HG03439 (cell line): ENCODE measurements around the gene EIF5AL1.
"Not testable (repeated sequence)": the region's sequence is repeated elsewhere in the genome, so short reads cannot be mapped to it uniquely, and the experiment has no call there.

ENCODE experiments used
- ATAC-seq: cut with Tn5 transposase; IDR thresholded peaks from one replicate; pipeline ENCODE4 v1.9.1; 2021; ENCODE audit warnings: mild to moderate bottlenecking, moderate library complexity; ENCODE audit not compliant: unreplicated experiment

The EIF5AL1 gene

DNA sequence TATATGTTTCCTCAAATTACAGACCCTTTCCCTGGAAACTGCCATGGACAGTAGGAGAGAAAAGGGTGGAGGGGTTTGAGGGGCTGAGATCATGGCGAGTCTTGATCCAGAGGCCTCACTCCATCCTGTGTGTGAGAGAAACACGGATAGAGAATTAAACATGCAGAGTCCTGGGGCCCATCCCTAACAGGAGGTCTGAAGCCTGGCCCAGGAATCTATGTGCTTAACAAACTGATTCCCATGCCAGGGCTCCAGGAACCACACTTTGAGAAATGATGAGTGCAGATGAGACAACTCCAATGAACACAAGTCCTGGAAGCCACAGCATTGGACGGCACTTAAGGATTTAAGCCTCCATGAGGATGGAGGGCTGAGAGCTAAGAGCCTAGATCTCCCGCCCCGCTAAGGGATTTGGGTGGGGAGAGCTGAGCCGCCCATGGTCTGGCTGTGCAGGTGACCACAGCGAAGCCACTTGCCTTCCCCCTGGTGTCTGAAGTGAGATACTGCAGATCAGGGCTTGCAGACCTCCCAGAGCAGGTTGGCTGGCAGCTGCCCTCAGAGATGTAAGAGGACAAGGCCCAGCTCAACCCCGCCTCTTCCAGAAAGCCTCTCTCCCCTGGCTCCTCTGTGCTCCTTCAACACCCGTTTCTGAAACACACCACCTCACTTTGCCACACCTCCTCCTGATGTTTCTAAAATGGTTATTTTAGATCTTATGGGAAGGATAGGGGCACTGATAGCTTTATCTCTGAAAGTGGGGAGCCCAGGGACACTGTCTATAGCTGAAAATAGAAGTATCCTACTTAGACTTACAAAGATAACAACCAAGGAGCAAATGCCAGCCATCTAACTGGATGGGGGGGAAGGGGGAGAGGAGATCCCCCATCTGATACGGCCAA is 24.8 kb upstream of the EIF5AL1 start:
- peak; percentile 73 for ATAC-seq

- no peak for ATAC-seq
These were observed 24.0 kb upstream of the EIF5AL1 start for GRCh38 chr10:79488336-79488735.

- ATAC-seq = no peak
These were observed 23.5 kb upstream of the EIF5AL1 start for GRCh38 chr10:79488870-79489269.

GRCh38 chr10:79490400-79491142 is 21.8 kb upstream of the EIF5AL1 start:
- no peak for ATAC-seq

- ATAC-seq = no peak
These were observed 21.0 kb upstream of the EIF5AL1 start for GRCh38 chr10:79491143-79491835.

- ATAC-seq = no peak
These were observed 20.1 kb upstream of the EIF5AL1 start for GRCh38 chr10:79492256-79492655.

DNA sequence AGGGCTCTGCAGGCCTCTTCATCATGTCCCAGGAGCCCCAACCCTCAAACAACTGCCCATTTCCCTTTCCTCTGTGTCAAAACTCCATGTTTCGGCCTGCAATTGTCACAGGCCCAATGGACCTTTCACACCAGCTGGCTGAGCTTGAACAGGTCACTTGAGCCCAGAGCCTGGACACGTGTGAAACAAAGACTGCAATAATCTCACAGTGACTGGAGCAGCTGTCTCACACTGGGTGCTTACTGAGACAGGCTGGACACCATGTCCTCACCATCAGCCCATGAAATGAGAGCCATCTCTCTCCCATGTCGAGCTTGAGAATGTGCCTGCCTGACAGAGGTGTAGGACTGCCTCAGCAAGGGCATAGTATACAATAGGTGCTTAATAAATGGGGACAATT is 19.5 kb upstream of the EIF5AL1 start:
- ATAC-seq = no peak

DNA sequence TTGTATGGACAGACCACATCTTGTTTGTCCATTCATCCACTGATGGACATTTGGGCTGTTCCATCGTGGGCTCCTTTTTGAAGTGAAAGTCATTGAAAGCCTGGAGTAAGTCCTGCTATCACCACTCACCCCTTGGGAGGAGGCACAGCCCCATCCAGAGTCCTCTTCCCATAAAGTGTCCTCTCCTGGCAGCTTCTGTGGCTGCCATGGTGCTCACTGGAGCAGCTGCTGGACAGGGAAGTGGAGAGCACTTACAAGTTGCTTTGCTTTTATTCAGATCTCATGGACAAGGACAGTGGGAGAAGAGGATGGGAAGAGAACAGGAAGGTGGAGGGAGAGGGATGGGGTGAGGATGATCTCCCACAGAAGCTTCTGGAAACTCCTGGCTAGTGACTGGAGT is 18.5 kb upstream of the EIF5AL1 start:
- no peak for ATAC-seq

- ATAC-seq = no peak
These were observed 17.2 kb upstream of the EIF5AL1 start for GRCh38 chr10:79494871-79495705.

- no peak for ATAC-seq
These were observed 16.5 kb upstream of the EIF5AL1 start for GRCh38 chr10:79495791-79496190.

- no peak for ATAC-seq
These were observed 15.4 kb upstream of the EIF5AL1 start for GRCh38 chr10:79496896-79497295.

DNA sequence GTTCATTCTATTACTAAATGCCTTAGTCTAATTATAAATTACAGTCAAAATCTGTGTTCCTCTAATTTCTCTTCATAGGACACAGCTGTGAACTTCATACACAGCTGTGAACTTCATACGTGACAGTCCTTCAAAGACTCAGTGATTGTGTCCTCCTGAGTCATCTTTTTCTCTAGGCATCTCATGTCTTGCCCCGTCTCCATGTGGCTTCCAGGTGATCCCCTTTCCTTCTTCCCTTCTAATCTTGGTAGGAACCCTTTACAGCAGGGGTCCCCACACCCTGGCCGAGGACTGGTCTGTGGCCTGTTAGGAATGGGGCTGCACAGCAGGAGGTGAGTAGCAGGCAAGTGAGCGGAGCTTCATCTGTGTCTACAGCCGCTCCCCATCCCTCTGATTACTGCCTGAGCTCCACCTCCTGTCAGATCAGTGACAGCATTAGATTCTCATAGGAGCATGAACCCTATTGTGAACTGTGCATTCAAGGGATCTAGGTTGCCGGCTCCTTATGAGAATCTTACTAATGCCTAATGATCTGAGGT is 14.0 kb upstream of the EIF5AL1 start:
- ATAC-seq = no peak

- no peak for ATAC-seq
These were observed 9.6 kb upstream of the EIF5AL1 start for GRCh38 chr10:79502561-79503309.

- not testable (repeated sequence) for ATAC-seq
These were observed 8.5 kb upstream of the EIF5AL1 start for GRCh38 chr10:79503787-79504186.

GRCh38 chr10:79504483-79504882 is 7.8 kb upstream of the EIF5AL1 start:
- ATAC-seq = not testable (repeated sequence)

DNA sequence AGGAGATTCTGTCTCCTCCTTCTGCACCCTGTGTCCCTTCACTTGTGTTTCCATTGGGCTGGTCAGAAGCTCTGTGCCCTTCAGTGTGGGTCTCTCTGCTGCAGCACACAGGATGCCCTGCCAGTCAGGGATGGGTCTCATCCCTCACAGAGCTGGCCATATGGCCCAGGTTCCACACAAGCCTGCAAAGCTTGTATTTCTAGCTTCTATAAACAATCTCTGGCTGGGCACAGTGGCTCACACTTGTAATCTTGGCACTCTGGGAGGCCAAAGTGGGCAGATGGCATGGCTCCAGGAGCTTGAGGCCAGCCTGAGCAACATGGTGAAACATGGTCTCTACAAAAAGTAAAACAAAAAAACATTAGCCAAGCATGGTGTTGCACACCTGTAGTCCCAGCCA is 7.0 kb upstream of the EIF5AL1 start:
- ATAC-seq = not testable (repeated sequence)

DNA sequence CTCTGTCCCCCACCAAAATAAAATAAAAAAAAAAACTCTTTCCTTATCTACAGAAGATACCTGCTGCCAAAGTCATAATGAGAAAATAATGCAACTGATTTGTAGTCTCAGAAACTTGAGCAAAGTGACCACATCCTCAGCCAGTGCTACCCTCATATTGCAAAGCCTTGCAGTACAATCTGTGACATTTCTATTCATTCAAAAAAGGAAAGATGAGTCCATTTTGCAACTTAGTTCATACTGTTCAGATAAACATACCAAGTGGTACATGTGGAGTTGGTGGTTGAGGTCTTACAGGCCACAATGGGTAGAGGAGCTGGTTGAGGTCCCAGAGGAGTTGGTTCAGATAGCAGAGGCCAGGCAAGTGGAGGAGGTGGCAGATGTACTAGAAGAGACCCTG is 6.5 kb upstream of the EIF5AL1 start:
- ATAC-seq = no peak

- no peak for ATAC-seq
These were observed 4.7 kb upstream of the EIF5AL1 start for GRCh38 chr10:79507440-79508167.

GRCh38 chr10:79508245-79508644 is 4.1 kb upstream of the EIF5AL1 start:
- ATAC-seq = not testable (repeated sequence)
